ENCODE results near the gene RETREG3.
A peak's percentile ranks its signal among the peaks of the same experiment; 100 is the strongest.
"Not testable (repeated sequence)": the region's sequence is repeated elsewhere in the genome, so short reads cannot be mapped to it uniquely, and the experiment has no call there.

Gene RETREG3

DNA sequence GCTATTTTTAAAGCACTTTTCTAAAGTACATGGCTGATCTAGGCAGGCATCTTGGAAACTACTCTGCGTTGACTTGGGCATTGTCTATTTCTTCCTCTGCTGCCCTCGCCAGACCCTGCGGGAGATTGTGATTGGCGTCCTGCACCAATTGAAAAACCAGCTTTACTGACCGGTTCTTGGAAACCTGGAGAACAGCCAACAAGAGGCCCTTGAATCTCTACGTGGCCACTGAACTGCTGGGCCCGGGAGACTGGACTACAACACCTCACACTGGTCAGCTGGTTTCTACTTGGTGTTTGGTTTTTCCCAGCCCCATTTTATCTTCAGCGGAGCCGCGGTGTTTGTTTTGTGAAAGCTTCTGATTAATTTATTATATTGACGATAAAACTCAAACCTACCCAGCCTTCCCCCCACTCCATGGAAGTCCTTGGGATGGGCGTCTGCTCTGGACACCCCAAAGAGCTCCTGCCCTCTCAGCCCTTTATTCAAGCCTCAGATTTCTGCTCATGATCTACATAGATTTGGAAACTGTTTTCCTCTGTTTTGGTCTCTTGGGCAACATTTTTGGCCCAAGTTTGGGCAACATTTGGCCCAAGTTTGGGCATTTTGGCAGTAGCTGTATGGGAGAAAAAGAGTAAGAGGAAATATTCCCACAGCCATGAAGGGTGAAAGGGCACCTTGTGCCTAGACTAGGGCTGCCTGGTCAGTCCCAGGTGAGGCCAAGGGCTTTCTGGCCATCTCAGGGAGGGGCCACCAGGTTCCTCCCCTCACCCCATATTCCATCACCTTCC, 37.5 kb downstream of the RETREG3 start:
- DNase-seq (ENCODE audit: low spot score), result no peak

DNA sequence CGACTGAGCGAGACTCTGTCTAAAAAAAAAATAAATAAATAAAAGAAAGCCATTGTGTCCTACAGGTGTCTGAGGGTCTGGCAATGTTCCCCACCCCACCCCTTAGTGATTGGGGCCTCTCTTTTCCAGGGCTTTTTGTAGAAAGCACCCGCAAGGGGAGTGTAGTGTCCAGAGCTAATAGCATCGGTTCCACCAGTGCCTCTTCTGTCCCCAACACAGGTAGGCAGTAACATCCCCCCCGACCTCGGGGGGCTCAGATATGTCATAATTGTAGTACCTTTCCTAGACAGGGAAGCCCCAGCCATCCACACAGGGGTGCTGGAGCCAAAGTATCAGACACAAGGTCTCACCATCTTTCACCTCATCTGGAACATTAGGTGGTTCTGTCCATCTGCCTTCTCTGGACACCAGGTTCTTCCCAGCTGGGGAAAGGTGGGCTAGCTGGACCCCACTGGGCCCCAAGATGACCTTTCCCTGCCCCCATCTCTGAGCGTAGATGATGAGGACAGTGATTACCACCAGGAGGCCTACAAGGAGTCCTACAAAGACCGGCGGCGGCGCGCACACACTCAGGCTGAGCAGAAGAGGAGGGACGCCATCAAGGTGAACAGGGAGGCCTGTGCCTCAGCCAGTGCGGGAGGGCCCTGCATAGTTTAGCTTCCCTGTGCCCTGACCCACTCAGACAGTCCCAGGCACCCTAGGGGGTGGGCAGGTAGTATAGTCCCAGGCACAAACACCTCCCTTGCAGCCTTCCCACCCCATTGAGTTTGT, 40.6 kb downstream of the RETREG3 start:
- FAIRE-seq (no peak), DNase-seq (ENCODE audit: low spot score) (no peak)

More for the DNA sequence above, 37.5 kb downstream of the RETREG3 start:
- FAIRE-seq, result no peak

DNA sequence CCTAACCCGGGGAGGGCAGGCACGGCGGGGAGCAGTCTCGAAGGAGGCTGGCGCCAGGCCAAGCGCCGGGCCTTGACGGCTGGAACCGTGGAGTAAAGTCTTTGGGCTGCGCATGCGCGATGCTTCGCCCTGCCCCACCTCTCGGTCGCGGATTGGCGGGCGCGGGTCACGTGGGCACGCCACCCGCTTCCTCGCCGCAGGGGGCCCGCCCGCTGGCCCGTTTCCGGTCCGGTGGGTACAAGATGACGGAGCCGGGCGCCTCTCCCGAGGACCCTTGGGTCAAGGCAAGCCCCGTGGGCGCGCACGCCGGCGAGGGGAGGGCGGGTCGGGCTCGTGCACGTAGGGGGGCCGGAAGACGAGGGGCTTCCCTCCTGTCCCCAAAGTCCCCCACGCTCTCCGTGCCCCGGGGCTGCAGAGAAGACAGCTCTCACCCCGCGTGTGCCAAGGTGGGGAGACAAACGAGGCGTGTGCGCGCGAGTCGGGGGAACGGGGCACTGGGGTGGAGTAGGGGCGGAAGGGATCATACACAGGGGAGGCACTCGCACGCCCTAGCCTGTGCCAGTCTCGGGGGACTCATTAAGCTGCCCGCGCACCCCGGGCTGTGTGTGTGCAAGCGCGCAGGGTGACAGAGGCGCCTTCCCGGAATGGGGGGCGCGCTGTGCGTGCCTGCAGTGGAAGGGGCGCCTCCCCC, 42.1 kb downstream of the RETREG3 start, which contains the start of gene MLX:
Gene MLX, plus strand, starts transcription at position 218 of the 691 bp plus-strand sequence. Its CDS starts 25 bp downstream, at position 243.
- FAIRE-seq (no peak), DNase-seq (ENCODE audit: low spot score) (peak; percentile 85)

DNA sequence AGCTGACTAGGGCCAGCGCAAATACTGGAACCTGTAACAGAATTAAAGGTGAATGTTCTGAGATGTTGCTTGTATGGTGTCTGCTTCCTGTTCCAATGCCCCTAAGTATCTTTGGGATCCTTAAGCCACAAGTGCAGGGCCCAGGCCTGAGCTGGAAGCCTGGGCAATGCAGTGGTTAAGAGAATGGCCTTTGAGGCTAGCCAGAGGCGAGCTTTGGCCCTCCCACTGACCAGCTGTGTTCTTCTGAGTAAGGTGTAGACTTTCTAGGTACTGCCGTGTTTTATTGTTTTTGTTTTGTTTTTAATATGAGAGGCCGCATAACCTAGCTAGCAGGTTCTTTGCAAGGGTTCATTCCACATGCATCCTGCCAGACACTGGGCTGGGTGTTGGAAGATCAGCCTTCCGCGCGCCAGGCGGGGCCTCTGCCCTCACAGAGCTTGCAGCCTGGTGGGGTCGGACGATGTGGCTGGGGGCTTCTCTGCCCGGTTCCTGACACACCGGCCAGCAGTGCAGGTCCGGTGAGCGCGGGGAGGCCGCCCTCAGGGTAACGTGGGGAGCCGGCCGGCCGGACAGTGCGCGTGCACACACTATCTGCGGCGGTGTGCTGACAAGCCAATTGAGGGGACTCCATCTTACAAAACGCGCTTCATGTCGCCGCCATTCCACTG, 42.8 kb downstream of the RETREG3 start:
- no peak for FAIRE-seq
- no peak for DNase-seq (ENCODE audit: low spot score)

DNA sequence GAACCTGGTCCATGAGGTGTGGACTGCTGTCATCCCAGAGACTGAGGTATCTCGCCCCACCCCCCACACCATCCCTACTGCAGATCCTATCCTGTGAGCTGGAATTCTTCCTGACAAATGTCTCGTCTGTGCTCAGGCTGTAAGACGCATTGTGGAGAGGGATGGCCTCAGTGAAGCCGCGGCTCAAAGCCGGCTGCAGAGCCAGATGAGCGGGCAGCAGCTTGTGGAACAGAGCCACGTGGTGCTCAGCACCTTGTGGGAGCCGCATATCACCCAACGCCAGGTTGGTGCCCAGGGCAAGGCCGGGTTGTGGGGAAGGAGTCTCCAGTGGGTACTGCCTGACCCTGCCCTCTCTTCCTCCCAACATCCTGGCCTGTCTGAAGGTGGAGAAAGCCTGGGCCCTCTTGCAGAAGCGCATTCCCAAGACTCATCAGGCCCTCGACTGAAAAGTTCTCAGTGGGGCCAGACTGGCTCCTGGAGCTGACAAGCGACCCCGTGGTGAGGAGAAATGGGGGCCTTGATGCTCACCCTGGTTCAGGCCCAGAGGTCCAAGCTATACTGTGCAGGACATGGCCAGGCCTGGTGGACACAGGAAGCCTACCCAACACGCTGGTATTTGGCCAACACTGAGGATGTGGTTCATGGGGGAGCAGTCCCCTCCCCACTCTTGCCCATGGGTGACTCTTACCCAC, 43.5 kb downstream of the RETREG3 start:
- DNase-seq (ENCODE audit: low spot score) (no peak), FAIRE-seq (no peak)

DNA sequence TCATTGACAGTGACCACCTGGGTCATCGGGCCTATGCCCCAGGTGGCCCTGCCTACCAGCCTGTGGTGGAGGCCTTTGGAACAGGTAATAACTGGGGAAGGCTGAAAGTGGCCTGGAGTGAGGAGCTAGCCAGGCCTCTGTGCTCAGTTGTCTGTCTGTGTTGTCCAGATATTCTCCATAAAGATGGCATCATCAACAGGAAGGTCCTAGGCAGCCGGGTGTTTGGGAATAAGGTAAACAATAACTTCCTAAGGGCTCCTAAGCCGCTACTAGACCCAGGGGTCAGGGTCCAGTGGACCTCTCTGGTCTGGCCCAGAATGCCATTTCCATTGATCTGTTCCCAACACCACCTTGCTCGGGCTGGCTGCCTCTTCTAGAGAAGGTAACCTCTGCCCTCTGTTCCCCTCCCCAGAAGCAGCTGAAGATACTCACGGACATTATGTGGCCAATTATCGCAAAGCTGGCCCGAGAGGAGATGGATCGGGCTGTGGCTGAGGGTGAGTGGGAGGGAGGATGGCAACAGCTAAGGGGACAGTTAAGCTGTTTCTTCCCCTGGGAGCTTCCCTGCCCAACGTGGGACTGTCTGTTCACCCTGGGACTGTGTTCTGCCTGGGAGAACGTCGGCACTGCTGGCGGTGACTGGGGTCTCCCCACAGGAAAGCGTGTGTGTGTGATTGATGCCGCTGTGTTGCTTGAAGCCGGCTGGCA, 44.2 kb downstream of the RETREG3 start:
- DNase-seq (ENCODE audit: low spot score) (no peak), FAIRE-seq (no peak)

DNA sequence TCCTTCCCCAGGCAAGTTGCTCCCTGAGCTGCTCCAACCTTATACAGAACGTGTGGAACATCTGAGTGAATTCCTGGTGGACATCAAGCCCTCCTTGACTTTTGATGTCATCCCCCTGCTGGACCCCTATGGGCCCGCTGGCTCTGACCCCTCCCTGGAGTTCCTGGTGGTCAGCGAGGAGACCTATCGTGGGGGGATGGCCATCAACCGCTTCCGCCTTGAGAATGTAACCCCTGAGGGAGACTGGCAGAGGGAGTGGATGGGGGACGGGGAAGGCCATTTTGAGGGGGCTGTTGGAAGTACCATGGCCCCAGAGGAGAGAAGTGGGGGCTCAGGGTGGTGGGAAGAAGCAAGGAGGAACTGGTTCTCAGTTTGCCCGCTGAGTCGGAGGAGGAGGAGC, 45.2 kb downstream of the RETREG3 start:
- DNase-seq (ENCODE audit: low spot score) (no peak), FAIRE-seq (no peak)

DNA sequence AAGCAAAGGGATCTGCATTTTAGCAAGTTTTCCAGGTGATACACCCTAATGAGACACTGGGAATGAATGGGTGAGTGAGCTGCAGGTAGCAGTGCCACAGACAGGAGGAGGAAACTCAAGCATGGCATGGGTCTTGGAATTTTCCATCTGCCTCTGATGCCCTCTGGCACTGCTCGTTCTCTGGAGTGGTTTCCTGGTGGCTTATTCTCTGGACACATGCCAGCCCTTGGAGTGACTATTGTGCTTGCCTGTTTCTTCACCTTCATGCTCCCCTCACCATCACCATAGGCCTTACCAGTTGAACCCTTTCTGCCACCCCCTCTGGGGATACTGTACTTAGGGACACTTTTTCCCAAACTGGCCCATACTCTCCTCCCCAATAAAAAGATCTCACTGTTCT, 45.6 kb downstream of the RETREG3 start:
- FAIRE-seq (no peak), DNase-seq (ENCODE audit: low spot score) (peak; percentile 52)

DNA sequence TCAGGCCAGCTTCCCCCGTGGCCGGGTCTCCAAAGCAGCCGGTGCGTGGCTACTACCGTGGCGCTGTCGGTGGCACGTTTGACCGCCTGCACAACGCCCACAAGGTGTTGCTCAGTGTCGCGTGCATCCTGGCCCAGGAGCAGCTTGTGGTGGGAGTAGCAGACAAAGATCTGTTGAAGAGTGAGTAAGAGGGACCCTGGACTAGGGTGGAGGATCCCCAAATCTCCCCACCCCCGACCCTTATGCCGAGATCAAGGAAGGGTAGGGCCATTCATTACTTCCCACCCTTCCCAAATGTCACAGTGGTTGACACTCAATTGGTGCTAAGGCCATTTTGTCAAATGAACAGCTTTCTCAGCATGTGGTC, 46.0 kb downstream of the RETREG3 start:
- FAIRE-seq (no peak), DNase-seq (ENCODE audit: low spot score) (no peak)

DNA sequence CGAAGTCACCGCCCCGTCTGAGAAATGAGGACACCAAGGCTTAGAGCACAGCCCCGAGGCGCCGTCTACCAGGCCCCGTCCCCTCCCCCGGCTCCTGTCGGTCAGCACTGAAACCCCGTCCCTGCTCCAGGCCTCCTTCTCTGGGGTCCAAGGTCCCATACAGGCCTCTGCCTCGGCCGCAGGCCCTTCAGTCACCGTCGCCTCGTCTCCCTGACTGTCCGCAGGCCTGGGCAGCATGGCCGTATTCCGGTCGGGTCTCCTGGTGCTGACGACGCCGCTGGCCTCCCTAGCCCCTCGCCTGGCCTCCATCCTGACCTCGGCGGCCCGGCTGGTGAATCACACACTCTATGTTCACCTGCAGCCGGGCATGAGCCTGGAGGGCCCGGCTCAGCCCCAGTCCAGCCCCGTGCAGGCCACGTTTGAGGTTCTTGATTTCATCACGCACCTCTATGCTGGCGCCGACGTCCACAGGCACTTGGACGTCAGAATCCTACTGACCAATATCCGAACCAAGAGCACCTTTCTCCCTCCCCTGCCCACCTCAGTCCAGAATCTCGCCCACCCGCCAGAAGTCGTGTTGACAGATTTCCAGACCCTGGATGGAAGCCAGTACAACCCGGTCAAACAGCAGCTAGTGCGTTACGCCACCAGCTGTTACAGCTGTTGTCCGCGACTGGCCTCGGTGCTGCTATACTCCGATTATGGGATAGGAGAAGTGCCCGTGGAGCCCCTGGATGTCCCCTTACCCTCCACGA, 46.6 kb downstream of the RETREG3 start:
- DNase-seq (ENCODE audit: low spot score) (peak; percentile 22), FAIRE-seq (no peak)

DNA sequence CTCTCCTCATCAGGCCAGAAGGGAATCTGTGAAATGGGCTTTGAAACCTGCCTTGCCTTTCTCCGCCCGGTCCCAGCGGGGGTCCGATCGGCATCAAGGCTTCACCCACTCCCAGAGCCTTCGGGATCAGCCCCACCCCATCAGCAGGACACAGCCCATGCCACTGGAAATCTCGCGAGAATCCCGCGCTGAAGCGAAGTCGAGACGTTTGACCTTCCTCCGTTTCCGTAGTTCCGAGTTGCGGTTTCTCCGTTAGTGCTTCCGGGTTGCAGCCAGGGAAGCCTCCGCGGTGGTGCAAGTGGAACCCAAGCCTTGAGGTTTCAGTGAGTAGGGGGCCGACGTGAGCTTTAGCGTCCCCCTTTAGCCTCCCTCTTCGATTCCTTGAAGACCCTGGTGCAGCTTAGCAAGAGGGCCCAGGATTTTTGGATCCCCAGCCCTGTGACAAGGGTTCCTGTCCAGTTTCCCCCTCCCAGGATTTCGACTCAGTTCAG, 47.2 kb downstream of the RETREG3 start, which contains the start of gene COASY:
Gene COASY, plus strand, starts transcription at position 252 of the 491 bp plus-strand sequence. CDS start 475 bp downstream, outside the sequence.
- peak; percentile 70 for FAIRE-seq
- peak; percentile 93 for DNase-seq (ENCODE audit: low spot score)

DNA sequence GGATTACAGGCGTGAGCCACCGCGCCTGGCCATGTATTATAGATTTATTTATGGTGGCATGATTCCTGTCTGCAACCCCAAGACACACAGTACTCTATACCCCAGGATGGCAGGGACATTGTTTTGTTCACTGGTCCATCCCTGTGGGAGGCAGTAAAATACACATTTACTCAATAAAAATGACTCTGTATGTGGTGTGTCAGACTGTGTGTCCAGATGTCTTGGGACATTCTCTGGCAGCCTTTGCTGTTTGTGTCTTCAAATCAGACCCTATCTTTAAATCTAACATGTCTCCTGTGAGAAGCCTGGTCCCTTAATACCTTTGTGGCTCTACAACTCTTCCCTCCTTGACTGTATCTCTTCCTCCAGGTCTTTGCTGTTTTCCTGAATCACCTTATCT, 48.9 kb downstream of the RETREG3 start:
- DNase-seq (ENCODE audit: low spot score), result no peak
- FAIRE-seq, result no peak

DNA sequence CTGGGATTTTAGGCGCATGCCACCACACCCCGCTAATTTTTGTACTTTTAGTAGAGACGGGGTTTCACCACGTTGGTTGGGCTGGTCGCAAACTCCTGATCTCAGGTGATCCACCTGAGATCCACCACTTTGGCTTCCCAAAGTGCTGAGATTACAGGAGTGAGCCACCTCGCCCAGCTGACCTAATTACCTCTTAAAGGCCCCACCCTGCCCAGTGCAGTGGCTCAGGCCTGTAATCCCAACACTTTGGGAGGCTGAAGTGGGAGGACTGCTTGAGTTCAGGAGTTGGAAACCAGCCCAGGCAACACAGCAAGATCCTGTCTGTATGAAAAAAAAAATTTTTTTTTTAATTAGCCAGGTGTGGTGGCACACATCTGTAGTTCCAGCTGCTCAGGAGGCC, 50.1 kb downstream of the RETREG3 start:
- FAIRE-seq, result no peak
- no peak for DNase-seq (ENCODE audit: low spot score)

DNA sequence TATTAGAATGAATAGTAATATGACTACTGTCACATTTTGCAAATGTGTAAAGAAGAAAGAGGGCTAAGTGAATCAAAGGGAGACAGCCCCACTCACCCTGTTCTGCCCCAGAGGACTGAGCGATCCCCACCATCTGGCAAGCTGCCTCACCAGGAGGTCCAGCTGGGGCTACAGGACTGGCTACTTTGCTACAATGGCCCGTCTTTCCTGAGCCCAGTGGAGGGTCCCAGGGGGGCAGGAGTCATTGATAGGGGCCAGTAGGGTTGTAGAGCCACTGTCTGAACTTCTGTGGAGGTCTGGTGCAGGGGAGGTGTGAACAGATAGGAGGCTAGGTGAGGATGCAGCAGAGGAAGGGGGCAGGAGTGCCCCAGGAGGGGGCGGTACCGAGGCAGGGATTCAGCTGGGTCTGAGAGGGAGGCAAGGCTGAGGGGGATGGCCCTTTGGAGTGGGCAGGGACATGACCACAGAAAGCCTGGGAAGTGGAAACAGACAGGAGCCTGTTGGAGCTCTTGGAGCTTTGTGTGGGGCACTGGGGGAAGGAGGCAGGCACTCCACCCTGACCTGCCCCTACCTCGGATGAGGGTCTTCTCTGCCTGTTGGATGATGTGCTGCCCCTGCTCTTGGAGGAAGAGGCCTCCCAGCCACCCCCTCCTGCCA, 53.1 kb downstream of the RETREG3 start:
- FAIRE-seq; DNase-seq (ENCODE audit: low spot score): not testable (repeated sequence)

DNA sequence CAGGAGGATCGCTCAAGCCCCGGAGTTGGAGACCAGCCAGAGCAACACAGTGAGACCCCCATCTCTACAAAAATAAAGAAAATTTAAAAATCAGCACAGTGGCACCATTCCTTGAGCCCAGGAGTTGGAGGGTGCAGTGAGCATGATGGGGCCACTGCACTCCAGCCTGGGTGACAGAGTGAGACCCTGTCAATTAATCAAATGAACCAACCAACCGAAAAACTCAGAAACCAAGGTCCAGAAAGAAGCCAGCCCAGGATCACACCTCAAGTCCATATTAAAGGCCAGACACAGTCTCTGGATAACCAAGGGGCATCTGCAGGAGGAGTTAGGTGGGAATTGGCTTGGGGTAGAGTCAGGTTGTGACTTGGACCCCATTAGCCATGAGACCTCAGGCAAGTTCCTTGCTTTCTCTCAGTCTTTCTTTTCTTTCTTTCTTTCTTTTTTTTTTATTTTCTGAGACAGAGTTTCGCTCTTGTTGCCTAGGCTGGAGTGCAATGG, 54.0 kb downstream of the RETREG3 start:
- FAIRE-seq, result no peak

DNA sequence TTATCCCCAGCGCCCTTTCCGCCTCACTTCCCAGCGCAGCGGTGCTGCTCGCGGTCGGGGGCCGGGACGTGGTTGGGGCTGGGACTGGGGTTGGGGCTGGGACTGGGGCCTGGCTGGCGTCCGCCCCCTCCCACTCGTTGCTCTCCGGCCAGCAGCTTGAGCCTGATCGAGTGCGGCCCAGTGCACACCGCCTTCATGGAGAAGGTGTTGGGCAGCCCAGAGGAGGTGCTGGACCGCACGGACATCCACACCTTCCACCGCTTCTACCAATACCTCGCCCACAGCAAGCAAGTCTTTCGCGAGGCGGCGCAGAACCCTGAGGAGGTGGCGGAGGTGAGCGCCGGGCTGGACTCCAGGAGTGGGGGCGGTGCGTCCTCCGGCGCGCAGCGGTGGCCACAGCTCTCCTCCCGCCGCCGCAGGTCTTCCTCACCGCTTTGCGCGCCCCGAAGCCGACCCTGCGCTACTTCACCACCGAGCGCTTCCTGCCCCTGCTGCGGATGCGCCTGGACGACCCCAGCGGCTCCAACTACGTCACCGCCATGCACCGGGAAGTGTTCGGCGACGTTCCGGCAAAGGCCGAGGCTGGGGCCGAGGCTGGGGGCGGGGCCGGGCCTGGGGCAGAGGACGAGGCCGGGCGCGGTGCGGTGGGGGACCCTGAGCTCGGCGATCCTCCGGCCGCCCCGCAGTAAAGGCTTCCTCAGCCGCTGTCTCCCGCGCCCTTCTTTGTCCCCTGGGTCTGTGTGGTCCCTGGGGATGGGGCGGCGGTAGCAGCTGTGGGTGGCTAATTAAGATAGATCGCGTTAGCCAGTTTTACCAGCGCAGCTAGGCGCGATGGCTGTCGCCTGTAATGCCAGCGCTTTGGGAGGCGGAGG, 54.7 kb downstream of the RETREG3 start:
- peak; percentile 71 for DNase-seq (ENCODE audit: low spot score)
- FAIRE-seq, result no peak

More for the DNA sequence above, 54.0 kb downstream of the RETREG3 start:
- DNase-seq (ENCODE audit: low spot score), result no peak

DNA sequence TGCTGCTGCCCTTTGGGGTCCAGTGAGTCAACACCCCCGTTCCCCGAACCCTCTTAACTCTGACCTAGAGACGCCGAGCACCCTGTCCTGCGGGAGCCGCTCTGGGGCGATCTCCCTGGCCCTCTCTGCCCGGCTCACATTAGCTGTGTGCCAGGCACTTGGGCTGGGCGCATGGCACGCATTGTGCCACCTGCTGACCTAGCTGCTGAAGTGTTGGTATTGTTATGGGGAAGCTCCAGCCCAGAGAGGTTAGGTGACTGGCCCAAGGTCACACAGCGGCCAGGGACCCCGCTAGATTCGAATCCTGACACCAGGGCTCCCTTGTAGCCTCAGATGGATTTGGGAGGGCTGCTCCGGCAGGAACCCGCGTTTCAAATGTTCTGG, 55.3 kb downstream of the RETREG3 start:
- DNase-seq (ENCODE audit: low spot score) (peak; percentile 19), FAIRE-seq (no peak)
